ENCODE measurements around the gene ATAD3B.
A peak's percentile ranks its signal among the peaks of the same experiment; 100 is the strongest.

ATAD3B gene

DNA sequence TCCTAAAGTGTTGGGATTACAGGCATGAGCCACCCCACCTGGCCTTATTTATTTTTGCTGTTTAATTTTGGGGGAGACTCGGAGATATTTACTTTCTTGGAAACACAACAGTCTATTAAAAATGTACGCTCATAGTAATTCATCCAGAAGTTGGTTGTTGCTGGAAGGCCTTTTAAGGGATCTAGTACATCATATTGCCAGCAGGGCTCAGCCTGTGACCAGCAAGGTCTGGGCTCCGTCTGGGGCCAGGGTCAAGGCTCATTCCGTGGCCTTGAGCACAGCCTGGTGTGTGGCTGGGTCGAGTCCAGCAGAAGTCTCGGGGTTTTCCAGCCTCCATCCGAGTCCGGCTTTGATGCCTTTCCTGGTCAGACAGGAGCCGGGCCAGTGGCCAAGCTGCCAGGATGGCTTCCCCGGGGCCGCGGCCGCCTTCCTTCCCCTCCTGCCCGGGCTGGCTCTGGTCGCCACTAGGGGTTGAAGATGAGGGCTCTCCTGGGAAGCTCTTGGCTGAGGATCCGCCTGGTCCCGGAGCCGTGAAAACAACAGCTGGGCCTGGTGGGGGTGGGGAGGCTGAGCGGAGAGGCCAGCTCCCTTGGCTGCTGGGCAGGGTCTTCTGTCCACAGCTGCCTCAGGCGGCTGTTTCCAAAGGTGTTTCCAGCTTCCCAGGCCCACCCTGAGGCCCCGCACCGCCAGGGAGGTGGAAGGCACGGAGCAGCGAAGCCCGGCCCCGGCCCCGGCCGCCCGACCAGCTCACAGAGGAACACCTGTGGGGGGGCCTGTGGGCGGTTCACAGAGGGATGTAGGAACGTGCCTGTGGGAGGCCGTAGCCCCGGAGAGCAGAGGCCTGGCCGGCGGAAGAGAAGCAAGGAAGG is 41.2 kb upstream of the ATAD3B start:
- Mint-ChIP-seq H3K27me3 (peaks cover 44 to 76% of the 10 kb centered on the region in 2 donors), H3K36me3 (no peaks in the 10 kb centered on the region), H3K27ac (no peak overlapping the region), H3K4me3 (no peak overlapping the region), H3K4me1 (peaks cover 14 to 32% of the 10 kb centered on the region in 2 donors), H3K9me3 (no peaks in the 10 kb centered on the region)
- DNase-seq (no peak), ATAC-seq (replicated peaks) (no peak)

DNA sequence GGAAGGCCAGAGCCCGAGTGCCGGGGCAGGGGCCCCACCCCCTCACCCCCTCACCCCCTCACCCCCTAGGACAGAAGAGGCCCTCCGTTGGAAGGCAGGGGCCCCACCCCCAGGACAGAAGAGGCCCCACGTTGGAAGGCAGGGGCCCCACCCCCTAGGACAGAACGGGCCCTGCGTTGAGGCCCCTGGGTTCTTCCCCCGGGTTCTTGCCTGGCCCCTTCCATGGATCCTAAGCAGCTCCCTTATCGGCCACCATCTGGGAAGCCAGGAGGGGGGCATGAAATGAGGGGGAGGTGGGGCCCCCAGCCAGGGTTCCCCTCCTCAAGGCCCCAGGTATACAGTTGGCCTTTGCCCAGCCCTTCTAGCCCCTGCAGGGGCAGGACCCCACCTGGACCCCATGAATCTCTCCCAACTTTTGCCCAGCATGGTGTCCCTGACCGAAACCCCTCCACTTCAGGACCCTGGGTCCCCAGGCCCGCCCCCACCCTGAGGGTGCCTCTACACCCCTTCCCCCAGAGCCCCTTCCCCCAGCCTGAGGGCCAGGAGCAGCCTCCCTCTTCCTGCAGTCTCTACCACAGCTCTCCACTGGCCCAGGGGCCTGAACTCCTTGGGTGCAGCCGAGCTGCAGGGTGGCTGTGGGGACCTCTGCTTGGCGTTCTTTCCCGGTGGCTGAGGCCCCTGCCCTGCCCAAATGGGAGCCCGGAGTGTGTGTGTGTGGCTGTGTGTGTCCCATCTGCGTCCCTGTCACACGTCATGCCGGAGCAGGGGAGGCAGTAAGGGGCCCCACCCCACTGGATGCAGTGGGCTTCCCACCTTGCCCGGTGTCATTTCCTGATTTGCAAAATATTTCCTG is 40.3 kb upstream of the ATAD3B start:
- no peaks in the 10 kb centered on the region for H3K36me3 Mint-ChIP-seq
- H3K9me3 Mint-ChIP-seq = no peaks in the 10 kb centered on the region
- H3K4me3 Mint-ChIP-seq = no peak overlapping the region
- no peak for DNase-seq
- H3K4me1 Mint-ChIP-seq = peaks cover 14 to 36% of the 10 kb centered on the region in 2 donors
- H3K27me3 Mint-ChIP-seq = peaks cover 40 to 72% of the 10 kb centered on the region in 2 donors
- no peak overlapping the region for H3K27ac Mint-ChIP-seq
- ATAC-seq (replicated peaks) = no peak

DNA sequence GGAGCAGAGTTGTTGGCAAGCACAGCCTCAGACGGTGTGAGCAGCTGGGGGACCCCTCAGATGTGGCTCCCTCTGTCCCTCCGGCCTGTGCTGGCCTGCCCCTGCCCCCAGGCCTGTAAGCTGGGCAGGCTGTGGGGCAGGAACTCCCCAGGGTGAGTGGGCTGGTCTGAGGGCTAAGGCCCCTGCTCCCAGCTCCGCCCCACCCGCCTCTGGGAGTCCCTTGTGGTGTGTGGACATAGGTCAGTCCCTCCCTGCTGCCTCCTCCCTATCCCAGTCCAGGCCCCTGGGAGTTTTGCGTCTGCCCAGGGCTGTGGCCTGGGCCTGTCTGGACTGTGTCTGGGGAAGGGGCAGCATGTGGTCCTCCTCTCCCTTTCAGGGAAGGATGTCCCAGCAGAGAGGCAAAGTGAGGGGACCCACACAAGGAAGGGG is 39.7 kb upstream of the ATAD3B start:
- no peak for DNase-seq
- H3K4me1 Mint-ChIP-seq = peaks cover 15 to 34% of the 10 kb centered on the region in 2 donors
- H3K4me3 Mint-ChIP-seq = no peak overlapping the region
- ATAC-seq (replicated peaks) = no peak
- H3K9me3 Mint-ChIP-seq = no peaks in the 10 kb centered on the region
- H3K36me3 Mint-ChIP-seq = no peaks in the 10 kb centered on the region
- no peak overlapping the region for H3K27ac Mint-ChIP-seq
- peaks cover 40 to 73% of the 10 kb centered on the region in 2 donors for H3K27me3 Mint-ChIP-seq

DNA sequence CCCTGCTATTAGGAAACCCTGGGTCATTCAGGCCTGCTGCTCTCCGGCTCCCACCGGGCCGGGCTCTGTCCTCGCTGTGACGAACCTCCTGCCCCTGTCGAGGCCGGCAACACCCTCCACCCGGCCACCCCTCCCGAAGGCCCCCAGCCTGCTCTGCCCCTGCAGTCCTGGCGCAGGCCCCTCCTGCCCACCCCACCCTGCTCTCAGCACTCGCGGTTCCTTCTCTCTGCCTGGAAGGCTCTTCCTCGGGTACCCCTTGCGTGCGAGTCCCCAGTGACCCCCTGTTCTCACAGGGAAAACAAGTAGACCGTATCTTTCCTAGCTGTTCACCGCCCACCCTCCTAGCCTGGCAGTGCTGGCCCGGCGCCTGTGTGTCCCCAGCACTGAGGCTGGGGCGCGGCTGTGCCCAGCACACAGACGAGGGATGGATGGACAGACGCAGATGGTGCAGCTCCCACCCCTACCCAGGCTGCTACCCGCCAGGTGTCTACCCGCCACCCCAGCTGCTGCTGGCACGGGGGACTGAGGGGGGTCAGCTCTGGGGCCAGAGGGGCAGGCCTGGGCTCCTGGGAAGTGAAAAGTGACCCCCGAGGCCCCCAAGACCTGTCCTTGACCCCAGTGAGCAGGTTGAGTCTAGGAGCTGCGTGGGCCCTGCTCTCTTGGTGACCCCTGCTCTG is 39.2 kb upstream of the ATAD3B start:
- no peak for ATAC-seq (replicated peaks)
- H3K36me3 Mint-ChIP-seq = no peaks in the 10 kb centered on the region
- H3K9me3 Mint-ChIP-seq = no peaks in the 10 kb centered on the region
- peaks cover 40 to 75% of the 10 kb centered on the region in 2 donors for H3K27me3 Mint-ChIP-seq
- no peak overlapping the region for H3K4me3 Mint-ChIP-seq
- no peak for DNase-seq
- H3K27ac Mint-ChIP-seq = no peak overlapping the region
- H3K4me1 Mint-ChIP-seq = peaks cover 15 to 34% of the 10 kb centered on the region in 2 donors

DNA sequence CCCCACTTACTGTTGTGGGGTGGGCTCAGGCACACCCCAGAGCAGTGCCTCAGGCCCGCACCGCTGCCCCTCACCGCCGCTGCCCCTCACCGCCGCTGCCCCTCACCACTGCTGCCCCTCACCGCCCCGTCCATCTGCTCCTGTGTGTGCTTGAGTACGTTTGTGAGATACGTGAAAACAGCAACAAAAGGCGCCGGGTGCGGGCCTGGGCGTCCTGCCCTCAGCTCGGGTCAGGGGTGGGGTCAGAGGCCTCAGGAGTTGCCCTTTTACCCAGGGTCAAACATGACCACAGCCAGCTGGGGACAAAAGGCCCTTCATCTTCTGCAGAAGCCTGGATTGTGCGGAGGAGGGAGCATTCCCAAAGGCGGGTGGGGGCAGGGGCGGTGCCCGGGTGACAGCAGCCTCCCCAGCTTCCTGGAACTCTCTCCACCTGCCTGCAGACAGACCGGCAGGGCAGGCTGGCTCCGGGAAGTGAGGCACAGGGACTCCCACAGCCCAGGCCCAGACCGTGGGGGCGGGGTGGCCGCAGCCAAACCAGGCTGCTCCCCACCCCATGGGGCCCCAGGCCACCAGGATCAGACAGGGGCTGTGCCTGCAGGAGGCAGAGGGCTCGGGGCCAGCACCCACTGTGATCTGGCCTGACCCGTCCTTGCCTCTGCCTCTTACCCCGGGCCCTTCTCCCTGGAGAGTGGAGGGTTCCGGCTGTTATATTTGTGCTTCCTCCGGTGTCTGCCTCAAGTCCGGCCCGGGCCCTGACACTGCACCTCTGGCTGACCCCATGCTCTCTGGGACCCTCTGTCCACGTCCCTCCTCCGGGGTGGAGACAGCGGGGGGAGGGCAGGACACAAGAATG is 38.4 kb upstream of the ATAD3B start:
- Mint-ChIP-seq H3K4me1 (peaks cover 15 to 34% of the 10 kb centered on the region in 2 donors), H3K36me3 (no peaks in the 10 kb centered on the region), H3K9me3 (no peaks in the 10 kb centered on the region), H3K4me3 (no peak overlapping the region), H3K27me3 (peaks cover 40 to 76% of the 10 kb centered on the region in 2 donors), H3K27ac (peak overlapping the region; percentile 31)
- DNase-seq (no peak), ATAC-seq (replicated peaks) (peak; percentile 21 to 26)

DNA sequence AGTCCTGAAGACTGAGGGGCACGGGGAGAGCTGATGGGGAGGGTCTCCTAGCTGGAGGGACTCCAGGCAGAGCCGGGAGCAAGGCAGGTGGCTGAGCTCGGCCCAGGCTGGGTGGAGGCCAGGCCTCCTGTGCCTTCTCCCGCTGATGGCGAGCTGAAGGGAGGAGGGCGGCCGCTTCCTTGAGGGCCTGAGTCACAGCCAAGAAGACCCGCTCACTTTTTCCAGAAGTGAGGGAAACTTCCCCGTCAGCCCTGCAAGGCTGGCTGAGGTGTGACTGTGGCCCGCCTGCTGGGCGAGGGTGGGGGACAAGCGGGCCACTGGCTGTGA is 37.8 kb upstream of the ATAD3B start:
- H3K4me3 Mint-ChIP-seq = peak overlapping the region in 1 of 2 donors; percentile 61
- H3K9me3 Mint-ChIP-seq = no peaks in the 10 kb centered on the region
- peaks cover 13 to 34% of the 10 kb centered on the region in 2 donors for H3K4me1 Mint-ChIP-seq
- ATAC-seq (replicated peaks) (peak; percentile 53 to 62), DNase-seq (no peak)
- H3K27ac Mint-ChIP-seq = peak overlapping the region; percentile 31
- H3K36me3 Mint-ChIP-seq = no peaks in the 10 kb centered on the region
- peaks cover 35 to 76% of the 10 kb centered on the region in 2 donors for H3K27me3 Mint-ChIP-seq

DNA sequence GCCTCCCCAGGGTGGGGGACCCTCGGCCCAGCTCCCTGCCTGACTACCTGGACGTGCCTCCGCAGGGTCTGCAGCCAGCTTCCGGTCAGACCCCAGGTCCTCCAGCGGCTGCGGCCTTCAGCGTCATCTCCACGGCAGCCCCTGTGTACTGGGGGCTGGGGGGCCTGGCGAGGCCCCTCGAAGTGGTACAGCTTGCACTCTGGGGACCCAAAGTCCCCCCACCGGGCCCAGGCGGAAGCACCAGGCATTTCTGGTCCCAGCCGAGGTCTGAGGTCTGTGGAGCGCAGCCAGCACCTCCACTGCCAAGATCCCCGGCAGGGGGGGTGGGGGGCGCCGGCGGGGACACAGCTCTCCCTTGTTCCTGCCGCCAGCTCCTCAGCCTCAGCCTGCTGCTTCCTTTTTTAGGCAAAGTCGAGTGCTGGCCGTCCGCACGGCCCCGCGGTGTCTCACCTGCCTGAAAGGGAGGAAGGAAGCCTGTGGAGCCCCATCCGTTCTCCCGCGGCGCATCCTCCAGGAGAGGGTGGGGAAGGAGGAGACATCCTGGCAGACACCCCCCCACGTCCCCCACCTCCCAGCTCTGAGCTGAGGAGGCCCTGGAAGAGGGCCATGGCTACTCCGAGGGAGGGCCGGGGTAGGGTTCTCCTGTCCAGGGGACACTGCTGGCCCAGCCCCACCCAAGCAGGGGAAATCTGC is 37.3 kb upstream of the ATAD3B start:
- peak; percentile 7 to 15 for ATAC-seq (replicated peaks)

DNA sequence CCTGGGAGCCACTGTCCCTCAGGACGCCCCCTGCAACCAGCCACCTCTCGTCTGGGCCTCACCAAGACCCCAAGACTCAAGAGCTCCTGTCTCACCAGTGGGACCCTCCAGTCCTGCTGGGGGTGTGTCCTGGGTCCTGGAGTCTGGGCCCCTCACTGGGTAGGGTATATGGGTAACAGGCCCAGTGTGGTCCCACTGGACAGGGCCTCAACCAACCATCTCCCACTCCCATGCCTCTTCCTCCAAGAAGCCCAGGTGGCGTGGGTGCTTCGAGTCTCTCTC is 36.8 kb upstream of the ATAD3B start:
- Mint-ChIP-seq H3K4me1 (peaks cover 13 to 34% of the 10 kb centered on the region in 2 donors), H3K9me3 (no peaks in the 10 kb centered on the region)

More for the DNA sequence above, 37.3 kb upstream of the ATAD3B start:
- Mint-ChIP-seq H3K27me3 (peaks cover 31 to 74% of the 10 kb centered on the region in 2 donors), H3K36me3 (no peaks in the 10 kb centered on the region), H3K4me1 (peaks cover 13 to 34% of the 10 kb centered on the region in 2 donors), H3K27ac (no peak overlapping the region), H3K9me3 (no peaks in the 10 kb centered on the region), H3K4me3 (peak overlapping the region in 1 of 2 donors; percentile 61)
- DNase-seq = no peak

DNA sequence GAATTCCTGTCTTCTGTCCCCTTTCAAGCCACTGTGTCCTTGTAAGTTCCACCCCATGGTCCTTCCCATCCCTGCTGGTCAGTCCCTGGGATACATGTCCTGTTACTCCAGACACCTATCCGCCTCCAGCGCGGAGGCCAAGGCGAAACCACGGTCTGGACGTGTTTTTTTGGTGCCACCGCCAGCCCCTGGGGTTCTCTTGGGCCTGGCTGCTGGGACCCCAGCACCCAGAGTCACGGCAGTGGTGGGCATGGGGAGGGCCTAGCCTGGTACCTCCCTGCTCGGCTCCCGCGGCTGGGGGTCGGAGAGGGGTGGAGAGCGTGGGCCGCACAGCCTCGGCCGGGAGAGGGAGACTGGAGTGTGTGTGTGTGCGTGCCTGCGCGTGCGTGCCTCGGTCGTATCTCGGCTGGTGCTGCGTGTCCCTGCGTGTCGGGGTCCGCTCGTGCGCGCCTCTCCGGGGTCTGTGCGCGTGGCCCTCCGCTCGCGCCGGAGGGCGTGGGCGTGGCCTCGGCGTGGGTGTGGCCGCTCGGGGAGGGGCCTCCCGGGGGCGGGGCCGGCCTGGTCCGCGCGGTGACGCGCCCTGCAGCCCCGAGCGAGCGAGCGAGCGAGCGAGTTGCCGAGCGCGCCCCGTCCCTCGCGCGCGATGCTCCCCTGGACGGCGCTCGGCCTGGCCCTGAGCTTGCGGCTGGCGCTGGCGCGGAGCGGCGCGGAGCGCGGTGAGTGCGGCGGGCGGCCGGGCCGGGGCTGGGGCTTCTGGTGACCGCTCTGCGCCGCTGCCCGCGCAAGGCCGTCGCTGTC is 36.3 kb upstream of the ATAD3B start, which contains the start of gene VWA1:
TSS of gene VWA1 (plus strand) at position 585 of the 798 bp plus-strand sequence. CDS start at position 644, 59 bp downstream.
- peak within 1 kb of the TSS; percentile 72 to 78 for H3K4me3 Mint-ChIP-seq
- H3K27ac Mint-ChIP-seq = peak within 1 kb of the TSS; percentile 37
- H3K36me3 Mint-ChIP-seq = no peaks in the 10 kb centered on the region
- ATAC-seq (replicated peaks) = peak; percentile 51 to 62
- H3K4me1 Mint-ChIP-seq = peaks cover 13 to 34% of the 10 kb centered on the region in 2 donors
- H3K27me3 Mint-ChIP-seq = peaks cover 22 to 63% of the 10 kb centered on the region in 2 donors
- DNase-seq = no peak
- H3K9me3 Mint-ChIP-seq = no peaks in the 10 kb centered on the region

More for the DNA sequence above, 36.8 kb upstream of the ATAD3B start:
- peaks cover 27 to 69% of the 10 kb centered on the region in 2 donors for H3K27me3 Mint-ChIP-seq
- peak overlapping the region; percentile 72 to 78 for H3K4me3 Mint-ChIP-seq
- H3K27ac Mint-ChIP-seq = no peak overlapping the region
- no peaks in the 10 kb centered on the region for H3K36me3 Mint-ChIP-seq
- no peak for ATAC-seq (replicated peaks)
- no peak for DNase-seq

DNA sequence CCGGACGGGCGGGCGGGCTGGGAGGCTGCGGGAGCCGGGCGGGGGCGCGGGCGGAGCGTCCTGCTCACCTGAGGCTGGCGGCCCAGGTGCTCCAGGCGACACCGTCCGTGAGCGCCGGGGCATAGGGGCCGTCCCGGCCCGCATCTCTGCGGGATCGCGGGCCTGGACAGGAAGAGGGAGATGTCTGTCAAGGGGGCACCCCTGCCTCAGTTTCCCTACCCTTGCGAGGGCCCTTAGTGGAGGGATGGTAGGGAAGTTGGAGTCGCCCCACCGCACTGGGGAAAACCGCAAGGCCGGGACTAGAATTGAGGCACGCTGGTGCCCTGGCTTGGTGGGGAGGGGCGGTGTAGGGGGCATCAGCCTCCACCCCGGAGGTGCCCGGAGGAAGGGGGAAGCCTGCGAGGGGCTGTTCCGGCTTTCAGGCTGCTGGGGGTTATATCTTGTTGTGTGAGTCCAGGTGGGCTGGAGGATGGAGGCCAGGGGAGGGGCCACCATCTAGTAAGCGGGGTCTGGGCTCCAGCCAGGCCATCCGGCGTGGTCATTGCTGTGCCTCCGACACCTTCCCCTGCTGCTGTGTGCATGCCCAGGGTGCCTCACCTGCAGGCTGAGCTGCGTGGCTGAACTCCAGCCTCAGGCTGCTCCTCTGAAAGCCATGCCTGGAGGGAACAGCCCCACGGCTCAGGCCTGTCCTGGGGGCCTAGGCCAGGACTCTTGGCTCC is 35.5 kb upstream of the ATAD3B start:
- no peak for DNase-seq
- Mint-ChIP-seq H3K4me1 (peaks cover 19 to 41% of the 10 kb centered on the region in 2 donors), H3K36me3 (no peaks in the 10 kb centered on the region), H3K27ac (no peak overlapping the region), H3K4me3 (peak overlapping the region; percentile 53 to 64), H3K27me3 (peaks cover 22 to 63% of the 10 kb centered on the region in 2 donors), H3K9me3 (no peaks in the 10 kb centered on the region)
- ATAC-seq (replicated peaks) = no peak

DNA sequence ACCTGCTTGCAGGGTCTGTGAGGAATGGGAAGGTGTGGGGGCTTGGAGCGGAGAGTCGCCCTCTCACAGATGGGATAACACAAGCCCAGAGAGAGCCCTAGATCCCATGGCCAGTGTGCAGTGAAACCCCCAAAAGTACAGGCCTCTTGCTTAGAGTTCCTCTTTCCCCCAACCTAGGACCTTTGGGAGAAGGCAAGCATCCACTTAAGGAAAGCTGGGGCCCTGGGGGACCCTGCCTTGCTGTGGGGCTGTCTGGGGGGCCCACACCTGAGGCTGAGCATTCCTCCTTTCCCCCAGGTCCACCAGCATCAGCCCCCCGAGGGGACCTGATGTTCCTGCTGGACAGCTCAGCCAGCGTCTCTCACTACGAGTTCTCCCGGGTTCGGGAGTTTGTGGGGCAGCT is 34.9 kb upstream of the ATAD3B start:
- Mint-ChIP-seq H3K27ac (no peak overlapping the region), H3K9me3 (no peaks in the 10 kb centered on the region), H3K4me3 (peak overlapping the region; percentile 53 to 64), H3K27me3 (peaks cover 22 to 59% of the 10 kb centered on the region in 2 donors), H3K36me3 (no peaks in the 10 kb centered on the region), H3K4me1 (peaks cover 20 to 43% of the 10 kb centered on the region in 2 donors)
- ATAC-seq (replicated peaks) = no peak
- DNase-seq = no peak

Data from stimulated activated naive B cell treated with anti-CD40 and anti-IgM and Interleukin-4, amounts not matched to agents 10 μg/mL and 1 μg/mL and 100 μg/mL, for 72 hours (primary cell).